Measurements from ENCODE around the gene AOPEP.
"Not testable (repeated sequence)": the region's sequence is repeated elsewhere in the genome, so short reads cannot be mapped to it uniquely, and the experiment has no call there.

The AOPEP gene

GRCh38 chr9:94950579-94951323, 224.3 kb downstream of the AOPEP start:
- DNase-seq (ENCODE audit: low spot score): no peak
- in situ Hi-C loops (cut with MboI; ENCODE audit: low sequenced_read_pairs, unreplicated experiment): no loop called here
- TF ChIP-seq CTCF (IDR thresholded peaks at IDR 0.05; ENCODE audit: borderline replicate concordance, control extremely low read depth, extremely low read depth, insufficient read depth, missing control alignments): no peak

- no peak for TF ChIP-seq CTCF (IDR thresholded peaks at IDR 0.05; ENCODE audit: borderline replicate concordance, control extremely low read depth, extremely low read depth, insufficient read depth, missing control alignments)
- no peak for DNase-seq (ENCODE audit: low spot score)
- in situ Hi-C loops (cut with MboI; ENCODE audit: low sequenced_read_pairs, unreplicated experiment): no loop called here
Measured at GRCh38 chr9:94951324-94952135, 225.0 kb downstream of the AOPEP start.

GRCh38 chr9:94952565-94953373, 226.3 kb downstream of the AOPEP start:
- no peak for TF ChIP-seq CTCF (IDR thresholded peaks at IDR 0.05; ENCODE audit: borderline replicate concordance, control extremely low read depth, extremely low read depth, insufficient read depth, missing control alignments)
- in situ Hi-C loops (cut with MboI; ENCODE audit: low sequenced_read_pairs, unreplicated experiment): no loop called here
- peak; percentile 32 for DNase-seq (ENCODE audit: low spot score)

- in situ Hi-C loops (cut with MboI; ENCODE audit: low sequenced_read_pairs, unreplicated experiment): no loop called here
- DNase-seq (ENCODE audit: low spot score): no peak
- no peak for TF ChIP-seq CTCF (IDR thresholded peaks at IDR 0.05; ENCODE audit: borderline replicate concordance, control extremely low read depth, extremely low read depth, insufficient read depth, missing control alignments)
Measured at GRCh38 chr9:94956731-94957130, 230.2 kb downstream of the AOPEP start.

GRCh38 chr9:94960964-94961363, 234.5 kb downstream of the AOPEP start:
- in situ Hi-C loops (cut with MboI; ENCODE audit: low sequenced_read_pairs, unreplicated experiment): no loop called here
- no peak for DNase-seq (ENCODE audit: low spot score)
- no peak for TF ChIP-seq CTCF (IDR thresholded peaks at IDR 0.05; ENCODE audit: borderline replicate concordance, control extremely low read depth, extremely low read depth, insufficient read depth, missing control alignments)

- DNase-seq (ENCODE audit: low spot score): no peak
- in situ Hi-C loops (cut with MboI; ENCODE audit: low sequenced_read_pairs, unreplicated experiment): no loop called here
- TF ChIP-seq CTCF (IDR thresholded peaks at IDR 0.05; ENCODE audit: borderline replicate concordance, control extremely low read depth, extremely low read depth, insufficient read depth, missing control alignments): no peak
Measured at GRCh38 chr9:94961870-94962269, 235.4 kb downstream of the AOPEP start.

- DNase-seq (ENCODE audit: low spot score); in situ Hi-C loops (cut with MboI; ENCODE audit: low sequenced_read_pairs, unreplicated experiment): not testable (repeated sequence)
Measured at GRCh38 chr9:94965631-94966030, 239.1 kb downstream of the AOPEP start.

GRCh38 chr9:94966046-94966445, 239.5 kb downstream of the AOPEP start:
- DNase-seq (ENCODE audit: low spot score); in situ Hi-C loops (cut with MboI; ENCODE audit: low sequenced_read_pairs, unreplicated experiment): not testable (repeated sequence)
